T47D (cell line): ENCODE data around the gene RBPJ.

Experiments used
- DNase-seq, 2 experiments: peaks; one replicate each; pipeline versions ENCODE4 v3.0.0 to v3.0.0-alpha.2; 2011 to 2012; ENCODE audit warnings: low read depth in 1 of 2, low spot score in 1 of 2
- JUND ChIP-seq: IDR thresholded peaks from 2 replicates; pipeline ENCODE4 v1.6.1; 2012; ENCODE audit warnings: low read depth
- in situ Hi-C: cut with HindIII; loops from 2 replicates; pipeline ENCODE4 v1.10.0; 2016; ENCODE audit warnings: low sequenced_read_pairs, low pct_unique_long_range_greater_than_20kb

RBPJ gene

DNA sequence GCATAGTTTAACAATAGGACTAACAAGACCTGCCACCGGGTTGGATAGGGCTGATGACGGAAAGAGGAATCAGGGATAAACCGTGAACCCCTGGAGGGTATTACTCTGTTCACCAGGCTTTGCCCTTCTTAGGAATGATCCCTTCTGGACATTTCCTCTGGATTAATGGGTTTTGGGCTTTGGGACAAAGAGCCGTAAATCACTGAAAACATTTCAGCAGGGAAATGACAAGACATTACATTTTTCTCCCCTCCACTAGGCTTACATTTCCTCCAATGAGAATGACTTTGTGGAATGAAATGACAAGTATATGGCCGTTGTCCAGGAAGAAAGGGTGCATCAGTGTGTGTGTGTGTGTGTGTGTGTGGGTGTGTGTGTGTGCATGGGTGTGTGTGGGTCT lies 25.9 kb upstream of the RBPJ start:
- in situ Hi-C loops: no loop called here
- TF ChIP-seq JUND: no peak
- no peak for DNase-seq

DNA sequence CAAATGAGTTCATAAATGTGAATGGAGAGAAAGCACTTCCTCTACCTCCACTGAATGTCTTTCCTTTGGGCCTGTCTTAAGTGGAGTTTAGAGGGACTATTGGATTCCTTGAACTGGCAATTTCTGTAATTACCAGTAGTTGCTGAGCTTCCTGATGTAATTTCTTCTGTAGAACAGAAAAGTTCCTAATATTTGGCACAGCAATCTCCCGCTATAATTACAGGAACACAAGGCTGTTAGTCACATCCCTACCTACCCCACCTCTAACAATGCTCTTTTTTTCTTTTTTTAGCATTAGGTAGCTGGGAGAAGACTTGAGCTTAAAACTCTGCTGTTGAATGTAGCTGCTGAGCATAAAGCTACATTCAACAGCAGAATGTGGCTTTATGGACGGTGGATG lies 24.8 kb upstream of the RBPJ start:
- no peak for TF ChIP-seq JUND
- in situ Hi-C loops: no loop called here
- no peak for DNase-seq

DNA sequence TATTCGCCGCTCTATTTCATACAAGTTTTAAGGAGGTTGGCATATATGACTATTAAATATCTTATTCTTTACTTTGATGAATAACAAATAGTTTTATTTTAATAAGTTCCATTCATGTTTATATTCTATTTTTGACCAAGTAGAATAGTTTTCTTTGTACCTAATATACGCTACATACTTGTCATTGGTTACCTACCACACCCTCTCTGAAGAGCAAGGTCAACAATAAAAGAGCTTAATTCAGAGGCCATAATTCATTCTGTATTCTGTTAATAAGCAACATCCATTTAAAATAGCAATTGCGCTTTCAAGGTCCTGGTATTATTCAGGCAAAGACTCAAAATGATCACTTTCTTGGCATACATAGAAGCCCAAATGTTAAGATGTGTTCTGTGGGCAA lies 24.3 kb upstream of the RBPJ start:
- in situ Hi-C loops: no loop called here
- no peak for TF ChIP-seq JUND
- no peak for DNase-seq

DNA sequence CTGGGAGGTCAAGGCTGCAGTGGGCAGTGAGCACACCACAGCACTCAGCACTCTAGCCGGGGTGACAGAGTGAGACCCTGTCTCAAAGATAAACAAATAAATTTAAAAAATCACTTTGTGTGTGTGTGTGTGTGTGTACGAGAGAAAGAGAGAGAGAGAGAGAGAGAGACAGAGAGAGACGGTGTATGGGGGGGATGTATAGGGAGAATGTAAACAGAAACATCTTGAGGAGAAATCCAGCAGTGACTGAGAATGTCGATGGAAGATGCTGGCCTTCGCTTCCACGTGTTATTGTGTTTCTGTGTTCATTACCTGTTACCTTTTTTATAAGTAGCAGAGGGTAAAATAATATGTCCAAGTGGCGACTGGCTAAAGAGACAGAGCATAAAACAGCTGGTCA lies 23.6 kb upstream of the RBPJ start:
- no peak for TF ChIP-seq JUND
- DNase-seq: no peak
- in situ Hi-C loops: no loop called here

DNA sequence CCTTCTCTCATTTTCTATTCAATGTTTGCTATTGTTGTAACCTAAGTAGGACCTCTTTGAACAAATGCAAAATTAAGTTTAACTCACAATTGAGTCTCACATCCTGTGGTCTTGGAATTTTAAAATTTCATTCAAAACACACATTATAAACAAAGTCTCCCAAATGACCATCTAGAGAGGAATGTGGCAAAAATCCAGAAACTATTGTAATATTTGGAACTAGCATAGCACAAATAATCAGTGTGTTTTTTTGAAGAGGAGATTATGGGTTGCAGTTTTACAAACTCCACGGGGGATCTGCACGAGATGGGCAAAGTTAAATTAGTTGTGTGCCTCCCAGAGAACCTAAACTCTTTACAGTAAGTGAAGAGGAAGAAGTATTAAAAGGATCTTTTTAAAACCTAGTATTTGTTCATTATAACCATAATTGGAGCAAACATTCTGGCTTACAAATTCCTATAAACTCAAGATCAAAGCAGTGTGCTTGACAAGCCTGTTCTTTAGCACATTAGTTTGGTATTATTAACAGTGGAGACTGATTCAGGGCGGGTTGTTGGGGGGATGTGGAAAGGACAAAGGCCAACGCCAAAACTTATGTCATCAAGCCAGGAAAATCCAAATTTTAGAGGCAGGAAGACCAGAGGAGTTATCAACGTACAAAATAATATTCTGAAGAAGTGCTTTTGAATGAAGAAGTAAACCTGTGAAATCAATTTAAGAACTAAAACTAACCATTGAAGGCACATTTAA lies 22.4 kb upstream of the RBPJ start:
- in situ Hi-C loops: no loop called here
- TF ChIP-seq JUND: no peak
- no peak for DNase-seq

DNA sequence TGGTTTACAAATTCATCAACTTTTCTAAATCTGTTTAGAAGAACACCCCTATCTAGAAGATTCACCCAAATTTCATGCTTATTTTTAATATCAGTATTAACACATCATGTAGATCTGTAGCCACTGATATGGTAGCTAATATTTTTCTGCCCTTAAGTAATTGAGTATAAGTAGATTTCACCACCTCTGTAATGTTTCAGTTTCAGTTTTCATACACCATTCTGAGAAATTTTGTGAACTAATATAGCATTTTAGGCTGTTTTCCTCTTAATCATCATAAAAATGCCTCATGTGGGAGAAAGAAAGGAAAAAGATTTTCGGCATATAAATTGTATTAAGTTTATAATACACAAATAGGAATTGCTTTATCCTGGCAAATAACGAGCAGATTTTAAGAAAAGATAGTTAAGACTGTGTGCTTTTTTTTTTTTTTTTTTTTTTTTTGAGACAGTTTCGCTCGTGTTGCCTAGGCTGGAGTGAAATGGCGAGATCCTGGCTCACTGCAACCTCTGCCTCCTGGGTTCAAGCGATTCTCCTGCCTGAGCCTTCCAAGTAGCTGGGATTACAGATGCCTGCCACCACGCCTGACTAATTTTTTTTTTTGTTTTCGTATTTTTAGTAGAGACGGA lies 21.4 kb upstream of the RBPJ start:
- in situ Hi-C loops: no loop called here
- TF ChIP-seq JUND: no peak
- no peak for DNase-seq

DNA sequence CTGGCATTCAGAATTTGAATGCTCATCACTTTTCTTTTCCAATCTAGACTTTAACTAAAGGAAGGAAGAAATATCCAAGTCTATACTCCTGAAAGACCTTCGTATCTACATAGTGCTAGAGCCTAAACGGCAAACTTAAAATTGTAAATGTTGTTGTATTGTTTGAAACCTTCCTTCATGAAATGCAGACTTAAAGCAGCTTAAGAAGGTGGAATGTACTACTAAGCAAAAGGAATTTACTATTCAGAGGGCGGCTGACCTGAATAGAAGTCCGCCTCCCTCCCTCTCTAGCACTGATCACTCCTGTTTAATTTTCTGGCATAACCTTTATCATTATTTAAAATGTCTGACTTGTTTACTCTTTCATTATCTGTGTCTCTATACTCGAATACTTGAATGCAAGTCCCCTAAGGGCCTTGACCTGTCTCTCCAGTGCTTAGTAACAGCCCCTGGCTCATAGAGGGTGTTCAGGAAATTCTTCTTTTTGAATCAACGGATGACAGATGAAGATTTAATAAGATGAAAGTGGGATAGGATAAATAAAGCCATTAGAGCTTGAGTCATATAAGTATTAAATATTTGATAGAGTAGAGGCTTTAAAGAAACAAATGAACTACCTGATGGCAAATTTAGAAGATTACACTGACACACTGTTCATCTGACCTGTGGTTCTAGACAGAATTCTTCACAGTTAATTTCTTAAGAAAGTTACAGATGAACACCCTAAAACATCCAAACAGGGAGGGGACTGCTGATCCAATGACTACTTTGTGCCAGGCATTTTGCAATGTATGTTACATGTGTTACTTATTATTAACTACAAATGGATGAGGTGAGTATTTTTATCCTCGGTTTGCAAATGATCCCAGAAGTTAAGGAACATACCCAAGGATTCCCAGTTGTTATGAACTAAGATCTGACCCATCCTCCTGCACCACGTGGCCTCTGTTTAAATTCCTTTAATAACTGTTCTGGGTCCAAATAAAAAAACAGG lies 20.2 kb upstream of the RBPJ start:
- no peak for DNase-seq
- no peak for TF ChIP-seq JUND
- in situ Hi-C loops: no loop called here

DNA sequence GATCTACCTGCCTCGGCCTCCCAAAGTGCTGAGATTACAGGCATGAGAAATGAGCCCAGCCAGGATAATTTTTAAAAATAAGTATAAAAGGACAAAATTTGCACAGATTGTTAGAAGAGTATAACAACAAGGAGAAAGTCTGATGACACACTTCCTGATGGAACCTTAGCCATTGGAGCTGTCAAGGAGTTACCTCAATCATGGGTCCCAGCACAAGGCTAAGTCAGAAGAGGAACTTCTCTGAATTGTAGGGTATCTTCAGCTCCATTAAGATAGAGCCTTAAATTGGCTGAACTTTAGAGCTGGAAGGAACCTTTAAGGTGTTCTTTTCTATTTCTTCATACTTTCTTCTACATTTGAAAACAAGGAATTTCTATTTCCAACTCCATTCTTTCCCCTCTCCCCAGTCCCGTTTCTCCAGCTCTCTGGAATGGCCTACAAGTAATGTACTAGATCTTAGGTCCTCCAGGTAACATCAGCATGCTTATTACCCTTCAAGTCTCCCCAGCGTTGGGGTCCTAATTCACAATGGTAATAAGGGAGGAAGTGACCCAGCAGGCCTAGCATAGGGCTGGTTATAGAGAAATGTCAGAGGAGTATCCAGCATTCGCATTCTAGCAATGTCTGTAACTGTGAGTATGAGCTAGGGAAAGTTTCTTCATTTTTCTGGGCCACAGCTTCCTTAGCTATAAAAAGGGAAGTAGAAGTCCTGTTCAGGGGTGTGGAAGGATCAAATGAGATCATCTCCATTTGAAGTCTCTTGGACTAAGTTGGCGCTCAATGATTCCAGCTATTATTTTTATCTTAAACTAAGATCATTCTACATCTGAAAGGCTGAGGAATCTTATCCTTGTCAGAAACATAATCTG lies 18.5 kb upstream of the RBPJ start:
- DNase-seq: no peak
- in situ Hi-C loops: no loop called here
- TF ChIP-seq JUND: no peak

DNA sequence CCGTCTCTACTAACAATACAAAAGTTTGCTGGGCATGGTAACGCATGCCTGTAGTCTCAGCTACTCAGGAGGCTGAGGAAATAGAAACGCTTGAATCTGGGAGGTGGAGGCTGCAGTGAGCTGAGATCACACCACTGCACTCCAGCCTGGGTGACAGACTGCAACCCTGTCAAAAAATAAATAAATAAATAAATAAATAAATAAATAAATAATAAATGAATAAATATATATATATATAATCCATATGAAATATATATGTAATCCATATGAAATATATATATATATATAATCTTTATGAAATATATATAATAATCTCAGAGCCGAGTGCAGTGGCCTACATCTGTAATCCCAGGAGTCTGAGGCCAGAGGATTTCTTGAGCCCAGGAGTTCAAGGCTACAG lies 17.8 kb upstream of the RBPJ start:
- in situ Hi-C loops: no loop called here
- no peak for TF ChIP-seq JUND
- no peak for DNase-seq

DNA sequence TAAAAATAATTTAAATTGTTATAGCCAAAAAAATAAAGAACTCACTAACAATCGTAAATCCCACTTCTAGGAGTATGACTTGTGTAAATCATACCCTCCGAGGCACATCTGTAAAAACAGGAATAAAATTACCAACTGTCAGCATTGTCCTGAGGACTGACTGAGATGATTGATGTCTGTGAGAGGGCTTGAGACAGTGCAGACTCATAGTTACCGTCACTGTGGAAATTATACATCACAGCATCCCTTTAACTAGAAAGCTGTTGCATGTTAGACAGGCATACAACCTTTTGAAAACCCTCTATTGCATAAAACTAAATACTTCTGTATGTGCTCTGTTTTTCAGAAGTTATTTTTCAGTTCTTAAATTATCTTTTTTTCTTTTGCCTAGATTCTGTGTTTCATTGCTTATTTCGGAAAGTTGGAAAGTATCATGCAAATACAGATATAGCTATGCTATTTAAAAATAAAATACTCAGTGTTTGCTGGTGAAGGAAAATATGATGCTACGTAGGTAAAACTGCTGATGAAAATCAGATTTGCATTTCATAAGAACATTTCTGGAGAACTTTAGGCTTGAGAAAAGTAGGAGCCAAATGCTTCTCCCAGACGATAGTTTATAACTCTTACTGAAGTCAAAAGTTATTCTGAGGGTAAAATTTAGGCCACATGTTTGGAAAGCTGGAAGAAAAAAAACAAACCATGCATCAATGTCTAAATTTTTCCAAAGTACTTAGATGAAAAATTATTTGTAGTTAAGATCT lies 13.6 kb upstream of the RBPJ start:
- in situ Hi-C loops: no loop called here
- no peak for DNase-seq

DNA sequence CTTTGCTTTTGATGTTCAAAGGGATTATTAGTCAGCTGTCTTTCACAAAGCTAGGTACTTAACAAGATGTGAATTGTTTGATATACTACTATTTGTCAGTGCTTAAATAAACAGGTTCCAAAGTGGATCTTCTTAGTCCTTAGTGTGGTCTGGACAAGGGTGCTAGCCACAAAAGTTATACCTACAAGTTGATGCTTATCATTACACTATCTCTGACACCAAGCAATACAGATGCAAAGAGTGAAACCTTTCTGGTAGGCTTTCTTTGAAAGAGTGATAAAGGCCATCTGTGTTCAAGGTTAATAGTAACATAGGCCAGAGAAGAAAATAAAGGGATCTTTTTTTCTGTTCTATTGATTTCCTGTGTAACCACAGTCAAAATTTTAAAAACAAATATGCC lies 12.2 kb upstream of the RBPJ start:
- no peak for TF ChIP-seq JUND
- in situ Hi-C loops: no loop called here
- DNase-seq: no peak

More for the DNA sequence above, 13.6 kb upstream of the RBPJ start:
- no peak for TF ChIP-seq JUND
